ENCODE measurements around the gene HABP2.

The HABP2 gene

DNA sequence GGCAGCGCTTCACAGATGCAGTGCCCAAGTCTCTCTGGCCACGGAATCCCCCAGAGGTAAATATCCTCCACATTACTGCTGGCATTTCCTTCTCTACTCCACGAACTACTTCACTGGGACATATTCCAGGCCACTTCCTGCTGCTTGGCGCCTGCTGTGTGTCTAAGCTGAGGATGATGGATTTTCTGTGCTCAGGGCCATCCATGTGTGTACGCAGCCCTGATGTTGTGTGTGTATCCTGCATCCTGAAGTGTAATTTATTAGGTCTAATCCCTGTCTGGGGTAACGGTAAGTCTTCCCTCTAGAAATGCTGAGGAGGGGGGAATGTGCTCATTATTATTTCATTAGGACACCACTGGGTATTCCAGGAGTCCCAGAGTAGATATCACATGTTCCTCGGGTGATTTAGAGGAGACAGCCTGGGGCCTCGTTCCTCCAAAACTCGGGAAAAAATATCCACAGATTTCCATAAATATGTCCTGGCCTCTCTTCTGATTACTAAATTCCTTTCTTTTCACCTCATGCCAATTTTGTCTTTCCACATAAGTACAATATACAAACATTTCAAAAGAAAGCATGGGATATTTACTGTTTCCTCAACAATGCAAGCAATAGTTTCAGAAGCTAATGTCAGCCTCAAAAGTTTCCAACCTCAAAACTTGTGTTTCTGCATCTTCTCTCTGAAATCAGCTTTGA is 25.5 kb upstream of the HABP2 start:
- no peak for DNase-seq

DNA sequence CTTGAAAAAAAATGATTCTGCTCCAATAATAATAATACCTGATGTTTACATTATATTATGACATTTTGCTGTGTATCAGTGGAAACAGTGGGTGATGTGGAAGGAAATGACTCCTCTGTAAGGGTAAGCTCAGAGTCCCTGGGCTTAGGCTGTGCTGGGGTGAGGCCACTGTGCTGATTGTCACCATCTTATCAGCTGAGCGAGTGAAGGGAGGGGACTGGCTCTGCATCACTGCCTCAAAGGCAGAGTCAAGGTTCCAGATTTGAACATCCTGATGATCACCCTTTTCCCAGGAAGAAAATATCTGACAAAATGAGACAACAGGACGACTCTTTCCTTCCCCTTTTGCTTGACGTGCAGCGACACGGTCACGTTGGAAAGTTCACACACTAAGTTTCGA is 24.0 kb upstream of the HABP2 start:
- no peak for DNase-seq

DNA sequence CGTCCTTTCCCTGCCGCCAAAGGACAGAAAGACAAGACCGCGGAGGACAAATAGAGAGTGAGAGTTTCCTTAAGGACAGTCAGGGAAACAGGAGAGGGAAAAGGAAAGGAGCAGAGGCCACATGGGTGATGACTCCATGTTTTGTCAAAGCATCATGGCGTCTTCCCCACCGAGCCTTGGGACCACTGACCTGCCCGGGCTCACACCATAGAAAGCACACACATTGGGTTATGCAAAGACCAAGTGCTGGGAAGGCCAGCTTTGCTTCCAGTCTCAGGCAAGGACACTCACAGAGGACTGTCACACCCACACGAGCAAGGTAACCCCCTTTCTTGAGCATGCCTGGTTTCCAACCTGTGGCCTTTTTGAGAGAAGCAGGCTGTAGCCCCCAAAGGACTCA is 23.3 kb upstream of the HABP2 start:
- DNase-seq = no peak

DNA sequence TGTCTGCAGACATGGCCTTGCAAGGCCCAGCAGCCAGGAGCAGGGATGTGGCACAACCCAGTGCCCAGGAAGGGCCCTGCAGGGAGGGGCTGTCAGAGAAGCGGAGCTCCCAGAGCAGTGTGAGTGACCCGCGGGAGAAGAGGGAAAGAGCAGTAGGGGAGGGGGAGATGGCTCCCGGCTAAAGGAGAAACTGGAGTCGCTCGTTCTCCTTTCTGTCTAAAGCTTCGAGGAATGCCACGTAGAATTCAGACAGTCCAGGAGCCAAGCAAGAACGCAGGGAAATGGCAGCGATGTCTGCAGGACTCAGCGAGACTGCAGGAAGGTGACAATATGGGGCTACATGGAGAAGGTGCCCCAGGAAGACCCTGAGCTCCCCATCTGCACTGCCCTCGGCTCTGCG is 22.4 kb upstream of the HABP2 start:
- DNase-seq = no peak

DNA sequence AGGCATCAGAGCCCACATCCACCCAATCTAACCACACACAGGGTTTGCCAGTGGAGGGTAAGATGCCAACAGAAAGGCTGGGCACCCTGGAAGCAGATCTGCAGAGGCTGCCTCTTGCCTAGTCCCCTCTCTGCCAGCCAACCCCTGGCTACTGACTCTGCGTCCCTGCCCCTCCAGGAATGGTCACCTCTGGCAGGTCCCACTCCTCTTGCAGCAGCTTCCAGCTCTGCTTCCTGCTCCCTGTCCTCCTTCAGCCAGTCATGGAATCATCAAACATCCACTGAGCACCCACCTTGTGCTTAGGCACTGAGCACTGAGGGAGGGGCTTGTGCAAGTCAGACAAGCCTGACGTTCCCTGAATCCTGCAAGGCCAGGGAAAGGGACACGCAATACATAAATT is 20.1 kb upstream of the HABP2 start:
- DNase-seq = no peak

DNA sequence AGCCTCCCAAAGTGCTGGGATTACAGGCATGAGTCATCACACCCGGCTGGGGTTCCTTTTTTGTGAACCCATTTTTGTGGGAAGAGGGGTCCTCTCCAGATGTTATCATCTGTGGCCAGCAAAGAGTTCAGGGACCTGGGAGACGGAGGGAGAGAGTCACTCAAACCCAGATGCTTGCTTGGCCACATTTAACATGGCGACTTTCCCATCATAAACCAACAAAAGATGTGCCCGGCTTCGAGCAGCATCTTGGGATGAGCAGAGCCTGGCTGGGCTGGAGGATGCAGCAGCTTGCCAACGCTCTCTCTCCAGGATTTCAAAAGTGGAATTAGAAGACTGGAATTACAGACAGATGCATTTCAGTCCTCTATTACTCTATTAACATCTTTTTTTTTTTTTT is 19.1 kb upstream of the HABP2 start:
- no peak for DNase-seq

DNA sequence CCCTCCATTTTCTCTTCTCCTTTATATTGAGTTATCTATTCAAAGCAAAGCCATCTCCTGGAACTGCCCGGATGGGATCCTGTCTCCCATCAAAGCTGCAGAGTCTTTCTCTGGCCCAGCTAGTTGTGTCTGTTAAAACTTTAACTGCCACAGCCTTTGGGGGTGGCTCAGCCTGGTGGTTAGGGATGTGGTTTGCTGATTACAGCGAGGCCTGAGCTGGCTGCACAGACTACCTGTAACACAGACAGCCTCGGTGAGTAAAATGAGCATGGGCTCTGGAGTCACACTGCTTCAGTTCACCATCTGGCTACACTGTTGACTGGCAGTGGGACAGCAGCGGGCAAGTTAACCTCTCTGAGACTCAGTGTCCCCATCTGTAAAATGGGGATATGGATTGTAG is 18.4 kb upstream of the HABP2 start:
- DNase-seq = no peak

DNA sequence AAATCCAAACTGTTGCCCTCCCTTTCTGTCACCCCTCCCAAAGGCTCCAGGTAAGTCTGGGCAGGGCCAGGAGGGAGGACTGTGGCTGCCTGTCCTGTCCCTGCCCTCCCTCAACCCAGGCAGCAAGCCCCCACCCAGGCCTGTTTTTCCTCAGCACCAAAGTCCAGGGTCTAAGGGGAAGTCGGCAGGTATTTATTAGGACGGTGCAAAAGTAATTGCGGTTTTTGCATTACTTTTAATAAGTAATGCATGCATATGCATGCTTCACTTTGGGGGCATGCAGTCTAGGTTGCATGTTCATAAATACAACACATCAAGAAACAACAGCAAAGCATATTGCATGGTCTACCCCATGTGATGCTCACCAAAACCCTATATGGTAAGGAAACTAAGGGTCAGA is 15.2 kb upstream of the HABP2 start:
- no peak for DNase-seq

DNA sequence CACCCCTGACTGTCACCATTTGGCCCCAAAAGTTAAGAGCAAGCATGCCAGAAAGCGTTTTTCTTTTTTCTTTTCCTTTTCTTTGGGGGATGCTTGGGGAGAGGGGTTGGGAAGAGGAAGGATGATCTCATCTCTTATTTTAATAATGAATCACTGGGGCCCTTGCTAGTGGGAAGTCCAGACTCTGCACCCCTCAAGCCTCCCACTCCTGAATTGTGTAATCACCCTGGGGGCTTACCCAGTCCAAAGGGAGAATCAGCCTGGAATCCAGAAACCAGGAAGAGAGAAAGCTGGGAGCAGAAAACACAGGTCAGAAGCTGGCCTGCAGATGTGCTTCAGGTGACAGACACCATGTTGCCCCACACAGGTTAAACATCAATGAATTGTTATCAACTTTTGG is 14.7 kb upstream of the HABP2 start:
- DNase-seq = no peak

DNA sequence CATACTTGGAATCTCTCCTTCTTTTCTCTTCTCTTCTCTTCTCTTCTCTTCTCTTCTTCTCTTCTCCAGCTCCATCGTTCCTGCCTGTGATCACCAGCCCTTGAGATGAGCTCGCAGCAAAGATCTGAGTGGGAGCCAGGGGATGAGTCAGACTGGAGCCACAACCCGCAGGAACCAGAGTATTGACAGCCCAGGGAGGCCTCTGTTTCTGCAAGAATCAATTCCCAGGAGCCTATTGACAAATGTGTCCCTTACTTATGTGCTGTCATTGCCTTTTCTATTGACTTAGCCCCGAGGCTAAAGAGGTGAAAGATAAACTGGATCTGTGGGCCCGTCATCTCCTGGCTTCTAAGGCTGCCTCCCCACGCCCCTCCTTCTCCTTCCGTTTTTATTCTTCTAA is 13.1 kb upstream of the HABP2 start:
- no peak for DNase-seq

DNA sequence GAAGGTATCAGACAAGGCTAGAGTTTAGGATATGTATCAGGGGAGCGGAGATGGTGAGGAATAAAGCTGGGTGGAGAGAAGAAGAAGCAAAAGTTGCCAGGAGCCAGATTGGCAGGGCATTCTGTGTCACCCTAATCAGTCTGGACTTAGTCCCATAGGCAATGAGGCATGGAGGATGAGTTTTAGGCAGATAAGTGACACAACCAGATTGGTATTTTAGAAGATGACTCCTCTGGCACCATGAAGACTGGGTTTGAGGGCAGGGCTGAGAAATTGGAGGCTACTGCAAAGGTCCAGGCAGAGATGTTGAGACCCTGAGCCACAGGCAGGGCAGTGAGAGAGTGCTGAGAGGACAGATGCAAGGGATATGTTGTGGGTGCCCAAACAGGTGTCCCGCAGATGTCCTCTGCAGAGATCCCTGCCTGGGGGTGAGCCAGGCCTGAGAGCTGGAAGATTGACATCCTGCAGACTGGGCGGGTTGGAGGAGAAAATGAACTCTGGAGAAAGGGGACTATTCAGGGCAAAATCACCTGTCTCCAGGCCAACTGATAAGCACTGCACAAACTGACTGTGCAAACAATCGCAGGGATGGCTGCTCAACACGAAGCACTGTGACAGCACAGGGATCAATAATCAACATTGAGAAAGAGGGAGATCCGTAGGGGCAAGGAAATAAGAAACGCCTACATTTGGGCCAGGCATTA is 11.9 kb upstream of the HABP2 start:
- no peak for DNase-seq

DNA sequence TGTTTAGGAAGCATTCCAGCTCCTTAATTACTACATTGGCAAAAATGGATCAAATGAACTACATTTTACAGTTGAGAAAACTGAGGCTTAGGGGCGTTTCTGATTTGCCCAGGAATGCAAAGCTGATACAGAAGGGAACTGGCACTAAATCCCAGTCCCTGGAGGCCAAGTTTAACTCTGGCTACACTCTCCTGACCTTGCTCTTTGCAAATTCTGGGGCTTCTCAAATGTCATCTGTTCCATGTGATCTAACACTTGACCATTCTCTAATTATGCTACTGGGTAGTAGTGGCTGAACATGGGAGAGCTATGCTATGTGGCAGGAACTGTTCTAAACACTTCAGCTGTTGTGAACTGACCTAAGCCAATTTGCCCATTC is 11.3 kb upstream of the HABP2 start:
- DNase-seq = no peak

DNA sequence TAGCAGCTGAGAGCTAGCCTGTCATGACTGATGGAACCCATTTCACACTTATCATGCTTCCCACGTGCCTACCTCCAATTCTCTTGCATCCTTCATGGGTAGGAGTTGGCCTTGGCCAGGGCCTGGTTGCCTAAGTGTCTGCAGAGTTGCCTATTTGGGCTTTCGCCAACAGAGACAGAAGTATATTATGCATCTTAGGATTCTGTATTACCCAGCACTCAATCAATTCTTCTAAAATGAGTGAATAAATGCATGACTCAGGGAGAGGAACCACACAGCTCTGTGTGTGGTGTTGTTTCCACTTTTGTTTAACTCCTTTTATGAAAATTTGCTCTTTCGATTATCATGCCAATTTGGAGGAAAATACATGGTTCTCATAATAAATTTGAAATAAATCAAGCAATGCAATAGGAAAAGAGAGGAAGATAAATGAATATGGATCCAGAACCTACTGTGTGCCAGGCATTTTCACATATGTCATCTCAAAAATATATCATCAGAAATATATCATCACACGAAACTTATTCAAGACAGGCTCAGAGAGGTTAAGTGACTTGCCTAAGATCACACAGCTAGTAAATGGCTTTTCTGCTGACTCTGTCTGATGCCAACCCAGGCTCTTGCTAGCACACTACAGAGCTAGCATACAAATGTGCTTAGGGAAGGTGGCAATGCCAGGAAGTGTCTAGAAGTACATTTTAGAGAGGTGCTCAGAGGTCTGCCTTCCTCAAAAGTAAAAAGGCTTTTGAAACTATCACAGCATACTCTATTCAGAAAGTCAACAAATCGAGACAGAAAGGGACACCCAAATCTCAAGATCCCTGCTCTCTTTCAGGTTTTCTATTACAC is 9.5 kb upstream of the HABP2 start:
- no peak for DNase-seq

DNA sequence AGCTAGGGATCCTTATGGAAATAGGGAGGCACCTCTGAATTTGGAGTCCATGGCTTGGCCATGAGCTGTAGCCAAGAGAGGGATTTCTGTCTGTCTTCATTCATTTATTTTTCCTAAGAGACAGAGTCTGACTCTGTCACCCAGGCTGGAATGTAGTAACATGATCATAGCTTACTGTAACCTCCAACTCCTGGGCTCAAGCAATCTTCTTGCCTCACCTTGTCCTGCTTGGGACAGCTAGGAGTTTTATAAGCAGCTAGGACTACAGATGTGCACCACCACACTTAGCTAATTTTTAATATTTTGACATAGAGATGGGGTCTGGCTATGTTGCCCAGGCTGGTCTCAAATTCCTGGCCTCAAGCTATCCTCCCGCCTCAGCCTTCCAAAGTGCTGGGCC is 8.5 kb upstream of the HABP2 start:
- no peak for DNase-seq

DNA sequence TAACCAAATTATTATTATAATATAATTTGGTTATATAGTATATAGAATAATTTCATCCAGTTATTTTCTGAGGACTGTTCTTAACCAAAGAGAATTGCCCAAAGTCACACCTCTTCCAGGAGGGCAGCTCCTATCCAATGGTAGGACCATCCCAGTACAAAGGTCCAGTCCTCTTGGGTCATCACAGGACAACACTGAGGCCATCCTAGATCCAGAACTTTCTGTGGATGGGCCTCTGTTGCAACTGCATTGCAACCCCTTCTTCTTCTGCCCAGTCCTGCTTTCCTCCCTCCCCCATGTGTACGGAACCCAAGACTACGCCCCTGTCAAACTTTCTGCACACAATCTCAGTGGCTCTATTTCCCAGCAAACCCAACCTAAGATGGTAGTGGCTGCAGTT is 5.4 kb upstream of the HABP2 start:
- no peak for DNase-seq

DNA sequence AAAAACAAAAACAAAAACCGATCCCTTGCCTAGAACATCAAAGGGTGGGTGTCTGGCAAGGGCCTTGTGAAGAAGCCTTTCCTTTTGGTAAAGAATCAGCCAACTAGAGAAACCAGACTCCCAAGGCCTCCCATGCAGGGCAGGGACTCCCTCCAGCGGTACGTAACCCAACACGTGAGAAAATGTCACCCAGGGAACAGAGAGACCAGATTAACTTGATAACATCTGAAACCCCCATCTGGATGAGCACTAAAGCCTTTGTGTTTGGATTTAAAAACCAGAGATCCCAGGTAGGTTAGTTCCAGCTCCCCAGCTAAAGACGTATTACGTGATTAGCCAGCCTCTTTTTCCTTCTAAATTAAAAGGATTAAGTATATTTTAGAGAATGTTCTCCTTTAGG is 3.0 kb upstream of the HABP2 start:
- DNase-seq = no peak

DNA sequence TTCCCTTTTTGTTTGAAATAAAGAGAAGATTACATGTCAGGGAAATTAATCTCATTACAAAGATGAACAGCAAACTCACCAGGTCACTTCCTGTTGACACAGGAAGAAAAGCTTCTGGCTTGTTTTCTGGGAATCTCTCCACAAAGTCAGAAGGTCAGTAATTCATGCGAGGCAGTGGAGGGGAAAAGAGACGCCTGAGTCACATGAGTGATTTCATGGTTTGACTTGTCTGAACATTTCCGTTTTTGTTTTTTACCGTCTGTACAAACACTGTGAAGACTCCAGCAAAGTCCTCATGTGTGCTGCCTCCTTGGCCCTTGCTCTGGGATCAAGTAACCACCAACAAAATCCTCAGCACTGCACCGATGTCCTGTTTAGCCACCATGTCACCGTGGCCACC is 2.5 kb upstream of the HABP2 start:
- no peak for DNase-seq

DNA sequence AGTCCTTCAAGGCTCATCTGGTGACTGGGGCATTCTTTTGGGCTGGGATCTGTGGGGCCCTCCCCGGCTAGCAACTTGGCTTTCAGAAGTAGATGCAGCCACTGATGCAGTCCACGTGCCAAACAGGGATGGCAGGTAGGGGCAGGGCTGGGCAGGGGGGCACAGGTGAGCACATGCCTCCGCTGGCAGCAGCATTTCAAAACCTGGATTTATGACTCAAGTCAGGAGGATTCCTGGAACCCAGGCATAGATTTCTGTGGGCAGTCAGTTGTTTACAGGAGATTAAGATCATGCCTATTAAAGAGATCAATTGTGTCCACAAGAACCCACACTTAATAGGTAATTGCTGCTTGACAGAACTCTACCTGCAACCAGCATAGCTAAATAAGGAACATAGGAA is 839 bp upstream of the HABP2 start:
- DNase-seq = no peak

DNA sequence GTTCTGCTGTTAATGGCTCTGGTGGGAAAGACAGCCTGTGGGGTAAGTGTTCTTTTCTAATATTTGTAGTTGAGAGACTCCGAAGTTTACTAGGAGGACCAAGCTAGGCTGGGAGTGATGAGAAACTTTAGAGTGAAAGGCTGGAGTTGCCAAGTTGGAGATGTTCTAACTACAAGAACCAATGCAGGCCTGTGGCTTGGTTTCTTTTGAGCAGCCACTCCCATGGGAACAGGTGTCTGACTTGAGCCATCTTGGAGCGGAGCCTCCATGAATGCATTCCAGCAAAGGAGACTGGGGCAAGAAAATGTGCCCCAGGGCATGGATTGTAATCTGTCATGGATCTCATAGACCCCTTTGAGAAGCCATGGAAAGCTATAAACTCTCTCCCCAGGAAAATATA is 296 bp downstream of the HABP2 start:
- no peak for DNase-seq

DNA sequence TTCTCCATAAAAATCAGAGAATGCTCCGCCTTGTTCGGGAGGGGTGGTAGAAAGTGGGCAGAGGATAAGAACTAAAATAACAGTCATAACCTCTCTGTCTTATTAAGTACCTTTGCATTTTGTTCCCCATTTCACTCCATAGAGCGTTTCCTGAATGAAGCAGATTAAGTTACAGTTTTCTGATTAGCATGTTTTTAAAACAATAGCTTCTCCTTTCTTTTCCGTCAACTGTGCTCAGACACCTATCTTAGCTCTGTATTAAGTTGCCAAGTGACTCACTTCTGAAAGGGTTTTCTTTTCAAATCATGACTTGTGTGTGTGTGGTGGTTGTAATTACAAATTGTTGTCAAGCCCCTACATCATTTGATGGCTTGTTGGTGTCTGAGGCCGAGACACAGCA is 1.4 kb downstream of the HABP2 start:
- no peak for DNase-seq

DNA sequence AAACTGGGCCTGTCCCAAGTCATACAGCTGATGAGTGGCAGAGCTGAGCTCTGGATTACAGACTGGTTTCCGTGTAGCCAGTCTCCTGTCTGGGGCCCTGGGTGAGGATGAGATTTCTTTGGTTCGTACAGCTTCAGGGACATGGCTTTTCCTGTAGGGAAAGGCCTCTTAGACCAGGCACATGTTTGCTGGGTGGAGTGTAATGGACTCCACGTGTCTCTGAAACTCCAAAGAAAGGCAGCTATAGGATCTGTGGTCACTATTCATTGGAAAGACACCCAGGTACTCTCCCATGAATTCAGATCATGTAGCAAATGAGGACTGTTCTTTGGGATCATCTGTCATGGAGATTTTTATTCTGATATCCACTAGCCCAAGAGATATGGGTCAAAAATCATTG is 2.4 kb downstream of the HABP2 start:
- DNase-seq = no peak

DNA sequence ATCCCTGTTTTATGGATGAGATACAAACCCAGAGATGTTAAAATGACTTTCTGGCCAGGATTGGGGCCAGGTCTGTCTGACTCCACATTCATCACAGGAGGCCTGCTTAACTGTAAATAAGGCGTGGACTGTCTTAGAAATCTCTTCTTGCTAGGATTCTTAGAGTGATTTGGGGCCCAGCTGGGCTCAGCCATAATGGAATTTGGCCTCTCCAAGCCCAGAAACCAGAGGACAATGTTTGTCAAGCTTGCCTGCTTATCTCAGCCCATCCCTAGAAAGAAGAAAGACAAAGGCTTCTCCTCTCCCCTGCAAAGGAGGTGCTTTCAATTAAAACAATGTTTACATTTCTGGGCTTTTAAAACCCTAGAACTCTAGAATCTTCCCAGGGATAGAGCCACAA is 2.9 kb downstream of the HABP2 start:
- DNase-seq = no peak

DNA sequence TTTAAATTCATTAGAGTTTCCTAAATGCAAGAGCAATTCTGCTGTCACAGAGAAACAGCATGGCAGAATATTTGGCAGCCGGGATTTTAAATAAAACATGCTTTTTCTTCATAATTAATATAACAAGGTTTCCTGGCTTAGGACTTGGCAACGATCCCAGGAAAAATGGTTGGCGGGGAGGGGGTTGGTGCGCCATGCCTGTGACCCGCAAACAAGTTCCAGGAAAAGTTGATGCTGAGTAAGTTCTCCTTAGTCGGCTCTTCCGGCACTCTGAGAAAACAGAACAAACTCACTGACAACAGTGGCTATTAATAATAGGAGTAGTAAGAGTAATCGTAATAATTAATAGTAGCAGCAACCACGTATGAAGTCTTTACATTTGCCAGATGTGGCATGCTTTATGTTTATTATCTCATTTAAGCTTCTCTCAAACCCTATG is 4.6 kb downstream of the HABP2 start:
- DNase-seq = peak; percentile 77

DNA sequence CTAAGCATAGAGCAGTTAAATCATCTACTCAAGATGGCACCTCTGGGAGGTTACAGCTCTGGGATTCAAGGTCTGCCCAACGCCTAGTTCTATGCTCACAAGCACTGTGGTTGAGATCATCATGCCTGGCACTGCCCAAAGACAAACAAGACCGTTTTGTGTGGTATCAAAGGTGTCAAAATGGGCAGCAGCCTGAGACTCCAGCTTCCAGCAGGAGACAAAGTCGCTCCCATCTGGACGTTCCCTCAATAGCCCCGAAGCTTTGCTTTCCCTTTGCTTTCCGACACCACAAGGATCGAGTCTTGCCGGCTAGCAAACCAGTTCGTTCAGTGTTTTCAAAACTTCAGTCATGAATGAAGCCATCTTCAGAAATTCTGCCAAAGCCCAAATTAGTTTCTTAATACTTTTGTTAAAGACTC is 5.1 kb downstream of the HABP2 start:
- DNase-seq = no peak
